Right lobe of liver (tissue), 6 donors: ENCODE results near the gene ACOT8. TPM values are rescaled to one million over a fixed set of nuclear protein-coding genes. Genes with fewer than 3 reads are reported as not detected.
"Not testable (repeated sequence)": the region's sequence is repeated elsewhere in the genome, so short reads cannot be mapped to it uniquely, and the experiment has no call there.

Source experiments
- ATAC-seq, 4 donors: fragments of 200-7000 bp; cut with Tn5 transposase; one replicate each; pipeline ENCODE4 v1.9.1; 2020; ENCODE audit warnings: mild to moderate bottlenecking in 4 of 4, moderate library complexity in 4 of 4
- DNase-seq, 3 donors: peaks; one replicate each; pipeline ENCODE4 v3.0.0-alpha.2; 2020
- H3K27ac ChIP-seq, 3 donors: fragments of 200-600 bp; one replicate each; pipeline ENCODE4 v1.8.0; 2022
- H3K27me3 ChIP-seq, 2 donors: fragments of 200-600 bp; one replicate each; pipeline ENCODE4 v1.8.0; 2022
- H3K36me3 ChIP-seq, 4 donors: fragments of 200-600 bp; sonication (generic) in 1 of 4; one replicate each; pipeline versions ENCODE4 v1.5.1 to v1.8.0; 2017 to 2022; ENCODE audit warnings: control low read depth in 1 of 4
- H3K4me1 ChIP-seq, 4 donors: fragments of 200-600 bp; sonication (generic) in 1 of 4; one replicate each; pipeline versions ENCODE4 v1.5.1 to v1.8.0; 2017 to 2022; ENCODE audit warnings: control low read depth in 1 of 4
- H3K4me3 ChIP-seq, 3 donors: fragments of 200-600 bp; one replicate each; pipeline ENCODE4 v1.8.0; 2022
- H3K9me3 ChIP-seq, 4 donors: fragments of 200-600 bp; sonication (generic) in 1 of 4; one replicate each; pipeline versions ENCODE4 v1.5.1 to v1.8.0; 2017 to 2022; ENCODE audit warnings: control low read depth in 1 of 4
- CTCF ChIP-seq, 4 donors: fragments of 200-600 bp in 3 of 4; fragments of 450-650 bp in 1 of 4; IDR thresholded peaks; one replicate each; pipeline versions ENCODE4 v1.5.1 to v1.8.0; 2016 to 2022; ENCODE audit warnings: antibody characterized with exemption in 4 of 4, mild to moderate bottlenecking in 2 of 4
- POLR2A ChIP-seq: fragments of 450-650 bp; IDR thresholded peaks from one replicate; pipeline ENCODE4 v1.6.1; 2017; ENCODE audit warnings: antibody characterized with exemption, mild to moderate bottlenecking
- WGBS: methylation state at CpG from one replicate; pipeline ENCODE4 v1.1.6; 2018; ENCODE audit warnings: low coverage, low lambda C conversion rate; ENCODE audit not compliant: insufficient coverage; ENCODE audit errors: missing lambda C conversion rate; 5-methylcytosine and 5-hydroxymethylcytosine counted together
- intact Hi-C, 2 donors: fragments of 100-400 bp; cut with DNase I; formaldehyde crosslinking; loops; one replicate each; pipeline versions ENCODE4 v1.11.2 to v1.14.1; 2022
- total RNA-seq, 6 experiments: library from RNA; depleted of rRNA in 2 of 6; stranded (reverse); fragments of >200 nt in 2 of 6; fragmentation: NEBNext Ultra II Directional in 3 of 6; extraction: Animal tissue kit (Norgen Biotek cat#: 25700) in 3 of 6; gene quantifications; one replicate each; pipeline versions ENCODE4 v1.1.0 to v1.2.4, GENCODE V29; 2016 to 2023
- donor health status: DM: no; HTN: yes; CAD: no.
- donor health status: DM: no; HTN: no; CAD: no.
- donor health status: DM: no; HTN: no; CAD: no.
- donor health status: DM: no; HTN: yes; CAD: no.
- donor health status: DM: no; HTN: yes; CAD: no.

Gene ACOT8
- total RNA-seq, 6 experiments from 2014 or later = 13.9 to 32.1 (median 19.4) TPM

- intact Hi-C loops = no loop called here
- DNase-seq = no peak
- peak overlapping the region in 1 of 3 donors; percentile 69 for H3K27ac ChIP-seq
- peak overlapping the region in 2 of 3 donors; percentile 48 to 63 for H3K4me3 ChIP-seq
- no peaks in the 10 kb centered on the region for H3K27me3 ChIP-seq
- WGBS = 79% methylated on average over 2 of the region's 14 CpGs
- H3K9me3 ChIP-seq = no peaks in the 10 kb centered on the region
- TF ChIP-seq POLR2A = no peak
- TF ChIP-seq CTCF (IDR thresholded peaks at IDR 0.05) = no peak
- no peaks in the 10 kb centered on the region for H3K36me3 ChIP-seq
- no peak for ATAC-seq
- peaks cover 0 to 7% (median 0%) of the 10 kb centered on the region in 4 donors for H3K4me1 ChIP-seq
These were observed 22.4 kb downstream of the ACOT8 start for GRCh38 chr20:45834797-45835161.

DNA sequence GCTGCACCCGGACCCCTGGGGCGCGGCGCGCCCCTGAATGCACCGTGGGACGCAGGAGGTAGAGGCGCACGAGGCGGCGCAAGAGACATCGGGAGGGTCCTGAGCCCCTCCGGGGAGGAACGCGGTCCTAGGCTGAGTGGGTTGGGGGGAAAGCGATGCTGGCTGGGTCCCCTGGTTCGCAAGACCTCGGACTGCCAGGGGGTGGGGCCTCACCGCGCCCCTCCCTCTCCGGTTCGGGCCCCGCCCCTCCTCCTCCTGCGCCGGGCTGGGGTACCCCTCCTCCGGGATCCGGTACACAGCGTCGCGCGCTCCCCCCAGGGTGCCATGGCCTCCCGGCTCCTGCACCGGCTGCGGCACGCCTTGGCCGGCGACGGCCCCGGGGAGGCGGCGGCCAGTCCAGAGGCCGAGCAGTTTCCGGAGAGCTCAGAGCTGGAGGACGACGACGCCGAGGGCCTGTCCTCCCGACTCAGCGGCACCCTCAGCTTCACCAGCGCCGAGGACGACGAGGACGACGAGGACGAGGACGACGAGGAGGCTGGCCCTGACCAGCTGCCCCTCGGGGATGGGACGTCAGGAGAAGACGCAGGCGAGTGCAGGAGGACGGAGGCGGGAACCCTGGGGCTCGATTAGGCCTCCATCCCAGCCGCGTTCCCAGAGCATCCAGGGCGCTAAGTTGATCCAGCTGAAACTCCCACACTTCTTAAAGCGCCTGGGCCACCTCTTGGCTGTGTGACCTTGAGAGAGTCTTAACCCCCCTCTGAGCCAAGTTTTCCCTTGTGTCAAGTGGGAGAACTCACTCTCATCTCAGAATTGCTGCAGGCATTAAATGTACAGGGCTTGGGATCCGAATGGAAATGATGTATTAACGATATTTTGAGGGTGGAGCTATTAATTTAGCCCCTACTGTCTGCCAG lies 23.1 kb downstream of the ACOT8 start:
- peak; percentile 70 to 78 (median 75) for DNase-seq
- H3K27ac ChIP-seq = peak overlapping the region; percentile 58 to 83 (median 69)
- H3K4me1 ChIP-seq = peaks cover 0 to 7% (median 0%) of the 10 kb centered on the region in 4 donors
- 8% methylated on average over 8 of the region's 71 CpGs for WGBS
- H3K9me3 ChIP-seq = no peaks in the 10 kb centered on the region
- H3K4me3 ChIP-seq = peak overlapping the region; percentile 48 to 80 (median 63)
- TF ChIP-seq POLR2A = peak; percentile 27
- no peak for TF ChIP-seq CTCF (IDR thresholded peaks at IDR 0.05)
- ATAC-seq = peak; percentile 79 to 91 (median 82)
- H3K27me3 ChIP-seq = no peaks in the 10 kb centered on the region
- intact Hi-C loops = no loop called here
- no peaks in the 10 kb centered on the region for H3K36me3 ChIP-seq

DNA sequence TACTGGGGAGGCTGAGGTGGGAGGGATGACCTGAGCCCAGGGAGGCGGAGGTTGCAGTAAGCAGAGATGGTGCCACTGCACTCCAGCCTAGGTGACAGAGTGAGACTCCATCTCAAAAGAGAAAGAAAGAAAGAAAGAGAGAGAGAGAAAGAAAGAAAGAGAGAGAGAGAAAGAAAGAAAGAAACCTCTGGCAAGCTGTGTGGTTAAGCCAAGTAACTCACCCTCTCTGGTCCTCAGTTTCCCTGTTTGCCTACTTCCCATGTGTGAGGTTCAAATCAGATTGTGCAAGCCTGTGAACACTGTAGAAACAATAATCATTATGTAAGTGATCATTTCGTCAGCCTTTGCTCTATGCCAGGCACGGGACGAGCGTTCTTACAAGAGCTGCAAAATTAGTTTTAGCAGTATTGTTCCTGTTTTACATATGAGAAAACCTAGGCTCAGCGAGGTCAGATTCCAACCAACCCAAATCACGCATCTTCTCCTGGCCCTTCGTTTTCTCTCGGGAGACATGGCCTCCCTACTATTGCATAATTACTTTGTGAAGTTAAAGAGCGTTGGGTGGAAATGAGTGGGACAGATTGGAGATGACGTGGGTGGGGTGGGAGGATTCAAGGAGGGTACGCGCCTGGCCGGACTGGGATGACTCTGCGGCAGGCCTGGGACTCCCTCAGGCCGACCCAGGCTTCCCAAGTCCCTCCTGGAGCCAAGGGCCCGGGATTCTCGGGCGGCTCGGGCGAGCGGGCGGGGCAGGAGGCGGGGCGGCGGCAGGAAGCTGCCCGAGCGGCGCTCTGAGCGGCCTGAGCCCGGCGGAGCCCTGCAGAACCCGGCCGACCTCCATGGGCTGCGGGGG lies 23.9 kb downstream of the ACOT8 start, which contains the start of gene SNX21:
Gene SNX21 (plus strand): TSS at position 770 of the 853 bp plus-strand sequence. CDS start 121 bp downstream, outside the sequence.
- Histone ChIP-seq H3K36me3 (no peaks in the 10 kb centered on the region), H3K9me3 (no peaks in the 10 kb centered on the region), H3K4me1 (peaks cover 0 to 7% (median 0%) of the 10 kb centered on the region in 4 donors), H3K4me3 (peak within 1 kb of the TSS; percentile 48 to 80 (median 63)), H3K27me3 (no peaks in the 10 kb centered on the region), H3K27ac (peak within 1 kb of the TSS; percentile 58 to 83 (median 69))
- peak; percentile 79 to 86 (median 83) for DNase-seq
- intact Hi-C loops = no loop called here
- peak; percentile 85 to 92 (median 90) for ATAC-seq
- peak; percentile 66 for TF ChIP-seq POLR2A
- TF ChIP-seq CTCF (IDR thresholded peaks at IDR 0.05) = no peak
- WGBS = 8% methylated on average over 17 of the region's 35 CpGs

GRCh38 chr20:45832619-45833018 lies 24.6 kb downstream of the ACOT8 start:
- ATAC-seq (no peak), DNase-seq (no peak)
- H3K36me3 ChIP-seq = no peaks in the 10 kb centered on the region
- H3K4me1 ChIP-seq = peaks cover 0 to 7% (median 0%) of the 10 kb centered on the region in 4 donors
- intact Hi-C loops = no loop called here
- no peaks in the 10 kb centered on the region for H3K9me3 ChIP-seq
- H3K27me3 ChIP-seq = no peaks in the 10 kb centered on the region
- 77% methylated on average over 3 of the region's 4 CpGs for WGBS
- TF ChIP-seq CTCF (IDR thresholded peaks at IDR 0.05) (no peak), POLR2A (no peak)
- no peak overlapping the region for H3K4me3 ChIP-seq
- peak overlapping the region; percentile 58 to 83 (median 69) for H3K27ac ChIP-seq

- not testable (repeated sequence) for H3K9me3 ChIP-seq, H3K27ac ChIP-seq
These were observed 27.5 kb downstream of the ACOT8 start for GRCh38 chr20:45829673-45830106.

More at GRCh38 chr20:45829673-45830106, 27.5 kb downstream of the ACOT8 start:
- intact Hi-C loops = loop anchor here in 1 of 2 donors (10.0 kb wide), 1 partner anchor 135 kb away; no protein-coding TSS in a partner anchor
- not testable (repeated sequence) for H3K4me1 ChIP-seq, H3K4me3 ChIP-seq, H3K27me3 ChIP-seq, H3K36me3 ChIP-seq, DNase-seq
- WGBS = 83% methylated on average over 1 of the region's 4 CpGs
- ATAC-seq = peak in 2 of 4 donors; percentile 23 to 36
